Measurements from ENCODE around the gene STEEP1. TPM values are rescaled to one million over a fixed set of nuclear protein-coding genes. Genes with fewer than 3 reads are reported as not detected.

STEEP1 gene
- total RNA-seq, 6 experiments from 2014 or later, result 4.5 to 13.9 (median 7.1) TPM

DNA sequence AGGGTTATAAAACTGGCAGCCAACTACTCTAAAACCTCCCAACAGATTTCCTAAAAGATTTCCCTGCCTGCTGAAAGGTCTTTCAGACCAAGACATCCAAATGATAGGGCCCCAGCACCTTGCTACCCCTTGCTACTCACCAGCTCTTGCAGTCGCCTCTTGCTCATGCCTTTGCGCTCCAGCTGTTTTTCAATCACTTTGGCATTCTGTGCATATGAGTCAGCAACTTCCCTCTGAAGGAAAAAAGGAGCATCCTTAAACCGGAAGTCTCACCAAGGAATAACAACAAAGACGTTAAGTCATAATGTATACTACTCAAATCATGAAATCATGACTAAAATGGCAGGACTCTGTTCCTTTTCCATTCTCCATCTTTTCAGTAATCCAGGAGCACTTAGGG, 24.0 kb downstream of the STEEP1 start:
- intact Hi-C loops (cut with DNase I), result no loop called here
- WGBS (ENCODE audit: insufficient coverage, low coverage, low lambda C conversion rate, missing lambda C conversion rate), result 70% methylated on average over 4 of the region's 4 CpGs
- no peak for TF ChIP-seq POLR2A (IDR thresholded peaks at IDR 0.05)
- no peak for TF ChIP-seq CTCF (IDR thresholded peaks at IDR 0.05)

DNA sequence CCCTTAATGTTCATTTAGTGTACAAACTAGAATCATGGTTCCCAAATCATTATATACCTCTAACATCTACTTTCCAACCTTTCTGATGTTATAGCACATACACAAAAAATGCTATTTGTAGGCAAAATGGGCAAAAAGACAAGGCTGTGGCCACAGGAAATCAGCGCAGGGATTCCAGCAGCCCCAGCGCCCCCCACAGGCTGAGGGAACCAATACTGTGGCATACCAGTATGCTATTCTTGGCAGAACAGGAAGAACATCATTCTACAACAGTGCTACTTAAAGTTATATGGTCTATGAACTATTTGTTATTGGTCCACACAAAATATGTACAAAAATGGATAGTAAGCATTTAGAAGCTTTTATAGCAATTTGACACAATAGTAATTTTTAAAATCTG, 25.3 kb downstream of the STEEP1 start:
- Histone ChIP-seq H3K4me3 (no peak overlapping the region), H3K4me1 (no peaks in the 10 kb centered on the region), H3K9me3 (no peaks in the 10 kb centered on the region), H3K36me3 (no peaks in the 10 kb centered on the region), H3K27me3 (no peaks in the 10 kb centered on the region), H3K27ac (no peak overlapping the region)
- TF ChIP-seq POLR2A (IDR thresholded peaks at IDR 0.05), result no peak
- no peak for TF ChIP-seq CTCF (IDR thresholded peaks at IDR 0.05)
- WGBS (ENCODE audit: insufficient coverage, low coverage, low lambda C conversion rate, missing lambda C conversion rate), result 43% methylated on average over 2 of the region's 2 CpGs
- intact Hi-C loops (cut with DNase I), result no loop called here
- DNase-seq (no peak), ATAC-seq (no peak)

More for the DNA sequence above, 24.0 kb downstream of the STEEP1 start:
- H3K27me3 ChIP-seq, result no peaks in the 10 kb centered on the region
- no peak for ATAC-seq
- no peak overlapping the region for H3K27ac ChIP-seq
- H3K4me1 ChIP-seq, result no peaks in the 10 kb centered on the region
- no peak for DNase-seq
- H3K36me3 ChIP-seq, result no peaks in the 10 kb centered on the region
- no peaks in the 10 kb centered on the region for H3K9me3 ChIP-seq
- no peak overlapping the region for H3K4me3 ChIP-seq

DNA sequence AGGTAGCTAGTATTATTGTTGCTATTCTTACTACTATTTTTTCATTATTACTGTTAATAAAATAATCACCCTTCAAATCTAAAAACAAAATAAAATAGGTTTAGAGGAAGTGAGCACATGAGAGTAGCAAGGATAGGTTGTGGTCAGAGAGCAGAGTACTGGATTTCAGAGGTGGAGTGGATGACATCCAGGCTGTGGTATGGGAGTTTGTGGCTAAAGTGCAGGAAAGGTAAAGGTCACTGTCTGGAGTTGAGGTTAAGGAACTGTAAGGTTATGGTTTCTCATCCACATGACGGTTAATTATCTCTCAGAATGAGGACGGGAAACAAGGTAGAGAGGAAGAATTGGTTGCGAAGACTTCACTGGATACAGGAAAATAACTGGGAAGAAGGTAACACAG, 27.7 kb downstream of the STEEP1 start:
- H3K27ac ChIP-seq, result no peak overlapping the region
- H3K4me1 ChIP-seq, result no peaks in the 10 kb centered on the region
- no peak overlapping the region for H3K4me3 ChIP-seq
- ATAC-seq, result no peak
- intact Hi-C loops (cut with DNase I), result no loop called here
- H3K27me3 ChIP-seq, result no peaks in the 10 kb centered on the region
- no peak for DNase-seq
- H3K36me3 ChIP-seq, result no peaks in the 10 kb centered on the region
- WGBS (ENCODE audit: insufficient coverage, low coverage, low lambda C conversion rate, missing lambda C conversion rate), result 42% methylated on average over 3 of the region's 3 CpGs
- TF ChIP-seq POLR2A (IDR thresholded peaks at IDR 0.05) (no peak), CTCF (IDR thresholded peaks at IDR 0.05) (no peak)
- H3K9me3 ChIP-seq, result no peaks in the 10 kb centered on the region

- WGBS (ENCODE audit: insufficient coverage, low coverage, low lambda C conversion rate, missing lambda C conversion rate), result 60% methylated on average over 9 of the region's 9 CpGs
- no peak for ATAC-seq
- no peaks in the 10 kb centered on the region for H3K4me1 ChIP-seq
- TF ChIP-seq CTCF (IDR thresholded peaks at IDR 0.05) (no peak), POLR2A (IDR thresholded peaks at IDR 0.05) (no peak)
- intact Hi-C loops (cut with DNase I), result no loop called here
- no peak overlapping the region for H3K27ac ChIP-seq
- H3K36me3 ChIP-seq, result no peaks in the 10 kb centered on the region
- H3K4me3 ChIP-seq, result no peak overlapping the region
- no peaks in the 10 kb centered on the region for H3K27me3 ChIP-seq
- DNase-seq, result no peak
- no peaks in the 10 kb centered on the region for H3K9me3 ChIP-seq
Observed at GRCh38 chrX:119529345-119530276, 35.6 kb downstream of the STEEP1 start.

All from right lobe of liver (tissue), 6 donors.